ENCODE results near the gene SPRED1.
A peak's percentile ranks its signal among the peaks of the same experiment; 100 is the strongest.

Gene SPRED1

GRCh38 chr15:38285456-38285855 lies 32.8 kb downstream of the SPRED1 start:
- DNase-seq, result no peak

GRCh38 chr15:38294126-38294525 lies 41.5 kb downstream of the SPRED1 start:
- no peak for DNase-seq

GRCh38 chr15:38297623-38298388 lies 45.2 kb downstream of the SPRED1 start:
- no peak for DNase-seq

GRCh38 chr15:38299216-38299615 lies 46.6 kb downstream of the SPRED1 start:
- DNase-seq, result no peak

- no peak for DNase-seq
Measured at GRCh38 chr15:38300395-38300794, 47.8 kb downstream of the SPRED1 start.

GRCh38 chr15:38304481-38304880 lies 51.8 kb downstream of the SPRED1 start:
- no peak for DNase-seq

GRCh38 chr15:38307251-38307650 lies 54.6 kb downstream of the SPRED1 start:
- no peak for DNase-seq

GRCh38 chr15:38307861-38308641 lies 55.4 kb downstream of the SPRED1 start:
- no peak for DNase-seq

GRCh38 chr15:38308797-38309196 lies 56.2 kb downstream of the SPRED1 start:
- no peak for DNase-seq

GRCh38 chr15:38312190-38312589 lies 59.6 kb downstream of the SPRED1 start:
- DNase-seq, result no peak

- no peak for DNase-seq
Measured at GRCh38 chr15:38316311-38316710, 63.7 kb downstream of the SPRED1 start.

GRCh38 chr15:38320181-38320580 lies 67.5 kb downstream of the SPRED1 start:
- DNase-seq, result no peak

- no peak for DNase-seq
Measured at GRCh38 chr15:38320866-38321265, 68.2 kb downstream of the SPRED1 start.

- no peak for DNase-seq
Measured at GRCh38 chr15:38323895-38324294, 71.3 kb downstream of the SPRED1 start.

GRCh38 chr15:38324939-38325647 lies 72.5 kb downstream of the SPRED1 start:
- no peak for DNase-seq

GRCh38 chr15:38325648-38325990 lies 73.0 kb downstream of the SPRED1 start:
- DNase-seq, result no peak

GRCh38 chr15:38332711-38333110 lies 80.1 kb downstream of the SPRED1 start:
- no peak for DNase-seq

- DNase-seq, result no peak
Measured at GRCh38 chr15:38335116-38335515, 82.5 kb downstream of the SPRED1 start.

- no peak for DNase-seq
Measured at GRCh38 chr15:38344351-38344750, 91.7 kb downstream of the SPRED1 start.

- no peak for DNase-seq
Measured at GRCh38 chr15:38349251-38349650, 96.6 kb downstream of the SPRED1 start.

GRCh38 chr15:38351466-38351865 lies 98.8 kb downstream of the SPRED1 start:
- DNase-seq, result no peak

- peak; percentile 20 for DNase-seq
Measured at GRCh38 chr15:38354315-38354929, 101.8 kb downstream of the SPRED1 start.

GRCh38 chr15:38362355-38362754 lies 109.7 kb downstream of the SPRED1 start:
- no peak for DNase-seq

Data from NCI-H2171 (cell line).